GM11168 (cell line): ENCODE data around the gene DNAJC3.
"Not testable (repeated sequence)": the region's sequence is repeated elsewhere in the genome, so short reads cannot be mapped to it uniquely, and the experiment has no call there.

ENCODE experiments used
- in situ Hi-C: fragments of 300-500 bp; cut with MboI; formaldehyde crosslinking; loops from one replicate; pipeline ENCODE4 v1.12.0; 2022; ENCODE audit warnings: low sequenced_read_pairs; ENCODE audit not compliant: unreplicated experiment

Gene DNAJC3

GRCh38 chr13:95667235-95667634 is 9.7 kb upstream of the DNAJC3 start:
- in situ Hi-C loops, result not testable (repeated sequence)

- in situ Hi-C loops, result no loop called here
Observed at GRCh38 chr13:95671597-95671996, 5.3 kb upstream of the DNAJC3 start.

GRCh38 chr13:95676105-95676761 is 706 bp upstream of the DNAJC3 start:
- in situ Hi-C loops, result no loop called here

GRCh38 chr13:95677564-95678266 is 776 bp downstream of the DNAJC3 start:
- in situ Hi-C loops, result no loop called here

- in situ Hi-C loops, result no loop called here
Observed at GRCh38 chr13:95678967-95679366, 2.0 kb downstream of the DNAJC3 start.

GRCh38 chr13:95679722-95680121 is 2.8 kb downstream of the DNAJC3 start:
- in situ Hi-C loops, result no loop called here

- in situ Hi-C loops, result no loop called here
Observed at GRCh38 chr13:95684418-95684817, 7.5 kb downstream of the DNAJC3 start.

GRCh38 chr13:95684960-95685359 is 8.0 kb downstream of the DNAJC3 start:
- in situ Hi-C loops, result not testable (repeated sequence)

GRCh38 chr13:95689582-95689926 is 12.6 kb downstream of the DNAJC3 start:
- in situ Hi-C loops, result no loop called here

GRCh38 chr13:95690986-95691385 is 14.0 kb downstream of the DNAJC3 start:
- in situ Hi-C loops, result not testable (repeated sequence)

GRCh38 chr13:95697052-95697680 is 20.2 kb downstream of the DNAJC3 start:
- in situ Hi-C loops, result no loop called here

GRCh38 chr13:95698047-95698749 is 21.3 kb downstream of the DNAJC3 start:
- in situ Hi-C loops, result no loop called here

GRCh38 chr13:95703576-95703975 is 26.6 kb downstream of the DNAJC3 start:
- in situ Hi-C loops, result no loop called here

GRCh38 chr13:95704510-95704909 is 27.6 kb downstream of the DNAJC3 start:
- in situ Hi-C loops, result no loop called here

- in situ Hi-C loops, result no loop called here
Observed at GRCh38 chr13:95706356-95706755, 29.4 kb downstream of the DNAJC3 start.

GRCh38 chr13:95707035-95707434 is 30.1 kb downstream of the DNAJC3 start:
- in situ Hi-C loops, result no loop called here

GRCh38 chr13:95707442-95708390 is 30.8 kb downstream of the DNAJC3 start:
- in situ Hi-C loops, result no loop called here

- in situ Hi-C loops, result no loop called here
Observed at GRCh38 chr13:95708391-95708774, 31.4 kb downstream of the DNAJC3 start.

GRCh38 chr13:95708811-95709500 is 32.0 kb downstream of the DNAJC3 start:
- in situ Hi-C loops, result no loop called here
